ENCODE results near the gene GRIK3.

GRIK3 gene

GRCh38 chr1:37068897-37069296 is 34.6 kb upstream of the GRIK3 start:
- DNase-seq (ENCODE audit: low read depth) = no peak
- H3K9me3 ChIP-seq (ENCODE audit: control insufficient read depth, low read length) = no peaks in the 10 kb centered on the region
- H3K27me3 ChIP-seq (replicated peaks; ENCODE audit: control insufficient read depth, insufficient read depth, low read length) = peaks cover 32% of the 10 kb centered on the region
- no peak overlapping the region for H3K9ac ChIP-seq (ENCODE audit: low read length)
- no peaks in the 10 kb centered on the region for H3K36me3 ChIP-seq (ENCODE audit: control insufficient read depth, insufficient read depth, low read length, severe bottlenecking)
- no peak overlapping the region for H3K4me3 ChIP-seq (ENCODE audit: low read length)
- H3K4me1 ChIP-seq (ENCODE audit: control insufficient read depth, insufficient read depth, low read length) = no peaks in the 10 kb centered on the region

DNA sequence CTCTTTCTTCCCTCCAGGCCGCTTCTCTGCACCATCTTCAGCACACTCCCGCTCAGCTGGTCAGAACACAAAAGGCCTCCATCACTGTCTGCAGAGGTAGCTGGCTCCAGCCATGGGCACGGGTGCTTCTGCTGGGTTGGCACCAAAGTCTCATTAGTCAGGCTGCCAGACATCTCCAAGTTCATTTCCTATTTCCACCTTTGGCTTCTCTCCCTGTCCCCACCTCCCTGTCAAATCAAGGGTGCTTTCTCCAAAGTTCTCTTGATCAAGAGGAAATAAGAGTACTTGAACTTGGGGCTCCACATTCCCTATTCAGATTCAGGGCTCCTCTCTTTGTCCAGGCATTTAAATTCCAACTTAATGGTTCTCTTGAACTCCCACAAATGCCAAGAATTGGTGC is 33.9 kb upstream of the GRIK3 start:
- H3K4me3 ChIP-seq (ENCODE audit: low read length) = no peak overlapping the region
- no peaks in the 10 kb centered on the region for H3K4me1 ChIP-seq (ENCODE audit: control insufficient read depth, insufficient read depth, low read length)
- DNase-seq (ENCODE audit: low read depth) = no peak
- no peaks in the 10 kb centered on the region for H3K36me3 ChIP-seq (ENCODE audit: control insufficient read depth, insufficient read depth, low read length, severe bottlenecking)
- no peaks in the 10 kb centered on the region for H3K9me3 ChIP-seq (ENCODE audit: control insufficient read depth, low read length)
- H3K27me3 ChIP-seq (replicated peaks; ENCODE audit: control insufficient read depth, insufficient read depth, low read length) = peaks cover 27% of the 10 kb centered on the region
- no peak overlapping the region for H3K9ac ChIP-seq (ENCODE audit: low read length)

- Histone ChIP-seq H3K27me3 (replicated peaks; ENCODE audit: control insufficient read depth, insufficient read depth, low read length) (peaks cover 7% of the 10 kb centered on the region), H3K4me1 (ENCODE audit: control insufficient read depth, insufficient read depth, low read length) (no peaks in the 10 kb centered on the region), H3K9me3 (ENCODE audit: control insufficient read depth, low read length) (no peaks in the 10 kb centered on the region), H3K4me3 (ENCODE audit: low read length) (no peak overlapping the region), H3K9ac (ENCODE audit: low read length) (no peak overlapping the region), H3K36me3 (ENCODE audit: control insufficient read depth, insufficient read depth, low read length, severe bottlenecking) (no peaks in the 10 kb centered on the region)
- DNase-seq (ENCODE audit: low read depth) = no peak
These were observed 29.7 kb upstream of the GRIK3 start for GRCh38 chr1:37064039-37064438.

GRCh38 chr1:37059346-37059745 is 25.0 kb upstream of the GRIK3 start:
- Histone ChIP-seq H3K4me3 (ENCODE audit: low read length) (no peak overlapping the region), H3K36me3 (ENCODE audit: control insufficient read depth, insufficient read depth, low read length, severe bottlenecking) (no peaks in the 10 kb centered on the region)
- no peak for DNase-seq (ENCODE audit: low read depth)

GRCh38 chr1:37058424-37058988 is 24.2 kb upstream of the GRIK3 start:
- Histone ChIP-seq H3K4me3 (ENCODE audit: low read length) (no peak overlapping the region), H3K9me3 (ENCODE audit: control insufficient read depth, low read length) (no peaks in the 10 kb centered on the region), H3K36me3 (ENCODE audit: control insufficient read depth, insufficient read depth, low read length, severe bottlenecking) (no peaks in the 10 kb centered on the region), H3K9ac (ENCODE audit: low read length) (no peak overlapping the region), H3K4me1 (ENCODE audit: control insufficient read depth, insufficient read depth, low read length) (no peaks in the 10 kb centered on the region), H3K27me3 (replicated peaks; ENCODE audit: control insufficient read depth, insufficient read depth, low read length) (peaks cover 3% of the 10 kb centered on the region)
- DNase-seq (ENCODE audit: low read depth) = no peak

More at GRCh38 chr1:37059346-37059745, 25.0 kb upstream of the GRIK3 start:
- Histone ChIP-seq H3K27me3 (replicated peaks; ENCODE audit: control insufficient read depth, insufficient read depth, low read length) (peaks cover 3% of the 10 kb centered on the region), H3K9ac (ENCODE audit: low read length) (no peak overlapping the region), H3K9me3 (ENCODE audit: control insufficient read depth, low read length) (no peaks in the 10 kb centered on the region), H3K4me1 (ENCODE audit: control insufficient read depth, insufficient read depth, low read length) (no peaks in the 10 kb centered on the region)

- DNase-seq (ENCODE audit: low read depth) = no peak
- Histone ChIP-seq H3K4me1 (ENCODE audit: control insufficient read depth, insufficient read depth, low read length) (no peaks in the 10 kb centered on the region), H3K27me3 (replicated peaks; ENCODE audit: control insufficient read depth, insufficient read depth, low read length) (peaks cover 8% of the 10 kb centered on the region), H3K9me3 (ENCODE audit: control insufficient read depth, low read length) (no peaks in the 10 kb centered on the region), H3K36me3 (ENCODE audit: control insufficient read depth, insufficient read depth, low read length, severe bottlenecking) (no peaks in the 10 kb centered on the region), H3K4me3 (ENCODE audit: low read length) (no peak overlapping the region), H3K9ac (ENCODE audit: low read length) (no peak overlapping the region)
These were observed 22.0 kb upstream of the GRIK3 start for GRCh38 chr1:37056325-37056724.

DNA sequence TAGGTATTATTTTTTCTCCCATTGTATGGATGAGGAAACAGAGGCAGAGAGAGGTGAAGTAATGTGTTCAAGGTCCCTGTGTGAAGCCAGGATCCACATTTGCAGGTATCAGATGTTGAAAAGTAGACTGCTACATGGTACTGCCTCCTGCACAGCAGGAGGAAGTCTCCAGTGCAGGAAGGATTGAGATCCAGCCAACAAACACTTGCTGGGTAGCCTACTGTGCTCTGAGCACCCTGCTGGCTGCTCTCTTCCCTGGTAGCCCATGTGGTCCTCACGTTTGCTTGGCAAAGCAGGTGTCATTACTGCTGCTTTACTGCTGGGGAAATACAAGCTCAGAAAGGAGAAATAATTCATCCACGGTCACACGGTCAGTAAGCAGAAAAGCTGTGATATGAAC is 21.3 kb upstream of the GRIK3 start:
- no peaks in the 10 kb centered on the region for H3K36me3 ChIP-seq (ENCODE audit: control insufficient read depth, insufficient read depth, low read length, severe bottlenecking)
- H3K9ac ChIP-seq (ENCODE audit: low read length) = no peak overlapping the region
- H3K9me3 ChIP-seq (ENCODE audit: control insufficient read depth, low read length) = no peaks in the 10 kb centered on the region
- no peak overlapping the region for H3K4me3 ChIP-seq (ENCODE audit: low read length)
- no peak for DNase-seq (ENCODE audit: low read depth)
- H3K4me1 ChIP-seq (ENCODE audit: control insufficient read depth, insufficient read depth, low read length) = no peaks in the 10 kb centered on the region
- peaks cover 8% of the 10 kb centered on the region for H3K27me3 ChIP-seq (replicated peaks; ENCODE audit: control insufficient read depth, insufficient read depth, low read length)

DNA sequence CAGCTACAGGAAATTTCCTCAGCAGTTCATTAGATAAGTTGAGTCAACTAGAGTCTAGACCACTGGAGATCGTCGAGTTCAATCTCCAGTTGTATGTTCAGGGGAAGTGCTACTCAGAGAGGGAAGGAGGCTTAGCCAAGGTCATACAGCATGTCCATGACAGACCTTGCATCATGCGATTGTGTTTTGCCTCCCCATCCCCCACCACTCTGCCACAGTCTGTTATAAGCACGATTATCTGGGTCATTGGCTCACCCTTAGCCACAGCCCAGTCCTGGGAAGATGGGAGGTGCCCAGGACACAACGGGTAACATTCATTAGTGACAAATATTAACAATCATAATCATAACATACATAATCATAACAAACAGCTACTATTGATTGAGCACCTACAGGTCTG is 18.9 kb upstream of the GRIK3 start:
- no peak for DNase-seq (ENCODE audit: low read depth)
- no peaks in the 10 kb centered on the region for H3K9me3 ChIP-seq (ENCODE audit: control insufficient read depth, low read length)
- no peaks in the 10 kb centered on the region for H3K36me3 ChIP-seq (ENCODE audit: control insufficient read depth, insufficient read depth, low read length, severe bottlenecking)
- H3K4me3 ChIP-seq (ENCODE audit: low read length) = no peak overlapping the region
- H3K27me3 ChIP-seq (replicated peaks; ENCODE audit: control insufficient read depth, insufficient read depth, low read length) = peaks cover 5% of the 10 kb centered on the region
- H3K9ac ChIP-seq (ENCODE audit: low read length) = no peak overlapping the region
- no peaks in the 10 kb centered on the region for H3K4me1 ChIP-seq (ENCODE audit: control insufficient read depth, insufficient read depth, low read length)

GRCh38 chr1:37052120-37052519 is 17.8 kb upstream of the GRIK3 start:
- Histone ChIP-seq H3K4me1 (ENCODE audit: control insufficient read depth, insufficient read depth, low read length) (no peaks in the 10 kb centered on the region), H3K9me3 (ENCODE audit: control insufficient read depth, low read length) (no peaks in the 10 kb centered on the region), H3K4me3 (ENCODE audit: low read length) (no peak overlapping the region), H3K9ac (ENCODE audit: low read length) (no peak overlapping the region), H3K27me3 (replicated peaks; ENCODE audit: control insufficient read depth, insufficient read depth, low read length) (peaks cover 6% of the 10 kb centered on the region), H3K36me3 (ENCODE audit: control insufficient read depth, insufficient read depth, low read length, severe bottlenecking) (no peaks in the 10 kb centered on the region)
- DNase-seq (ENCODE audit: low read depth) = no peak

DNA sequence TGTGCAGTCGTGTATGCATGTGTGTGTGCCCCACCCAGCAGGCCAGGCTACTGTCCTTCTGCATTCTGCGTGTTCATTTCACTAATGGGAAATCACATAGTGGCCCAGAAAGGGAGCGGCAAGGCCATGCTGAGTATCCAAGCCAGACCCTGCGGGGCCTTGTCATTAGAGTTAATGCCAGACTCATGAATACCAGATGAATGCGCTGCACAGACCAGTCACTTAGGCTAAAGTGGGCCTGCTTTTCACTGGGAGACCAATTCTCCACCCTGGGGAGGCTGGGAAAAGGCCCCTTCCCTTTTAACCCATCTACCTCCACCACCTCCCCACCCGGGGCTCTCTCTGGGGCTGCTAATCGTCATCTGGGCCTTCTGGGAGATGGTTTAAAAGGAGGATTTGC is 17.0 kb upstream of the GRIK3 start:
- H3K27me3 ChIP-seq (replicated peaks; ENCODE audit: control insufficient read depth, insufficient read depth, low read length) = peaks cover 8% of the 10 kb centered on the region
- H3K36me3 ChIP-seq (ENCODE audit: control insufficient read depth, insufficient read depth, low read length, severe bottlenecking) = no peaks in the 10 kb centered on the region
- no peak overlapping the region for H3K4me3 ChIP-seq (ENCODE audit: low read length)
- no peaks in the 10 kb centered on the region for H3K9me3 ChIP-seq (ENCODE audit: control insufficient read depth, low read length)
- H3K4me1 ChIP-seq (ENCODE audit: control insufficient read depth, insufficient read depth, low read length) = no peaks in the 10 kb centered on the region
- DNase-seq (ENCODE audit: low read depth) = no peak
- H3K9ac ChIP-seq (ENCODE audit: low read length) = no peak overlapping the region

DNA sequence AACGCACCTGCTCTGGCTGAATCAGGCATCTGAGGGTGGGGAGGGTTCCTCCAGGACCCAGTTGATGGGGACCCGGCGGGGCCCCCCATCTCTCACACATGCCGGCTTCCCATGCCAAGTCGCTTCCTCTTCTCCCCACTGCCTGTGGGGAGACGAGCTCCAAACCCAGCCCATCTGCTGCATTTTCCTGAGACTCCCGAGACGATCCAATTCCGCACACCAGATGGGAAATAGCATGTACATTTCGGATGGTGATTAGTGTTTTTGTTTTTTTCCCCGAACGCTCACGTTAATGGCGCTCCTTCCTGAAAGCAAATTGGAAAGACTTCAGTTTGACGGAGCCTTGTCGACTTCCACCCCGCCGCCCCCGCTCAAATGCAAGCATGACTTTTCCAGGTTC is 13.2 kb upstream of the GRIK3 start:
- Histone ChIP-seq H3K4me3 (ENCODE audit: low read length) (no peak overlapping the region), H3K9me3 (ENCODE audit: control insufficient read depth, low read length) (no peaks in the 10 kb centered on the region), H3K9ac (ENCODE audit: low read length) (no peak overlapping the region), H3K4me1 (ENCODE audit: control insufficient read depth, insufficient read depth, low read length) (no peaks in the 10 kb centered on the region), H3K36me3 (ENCODE audit: control insufficient read depth, insufficient read depth, low read length, severe bottlenecking) (no peaks in the 10 kb centered on the region), H3K27me3 (replicated peaks; ENCODE audit: control insufficient read depth, insufficient read depth, low read length) (peaks cover 8% of the 10 kb centered on the region)
- no peak for DNase-seq (ENCODE audit: low read depth)

DNA sequence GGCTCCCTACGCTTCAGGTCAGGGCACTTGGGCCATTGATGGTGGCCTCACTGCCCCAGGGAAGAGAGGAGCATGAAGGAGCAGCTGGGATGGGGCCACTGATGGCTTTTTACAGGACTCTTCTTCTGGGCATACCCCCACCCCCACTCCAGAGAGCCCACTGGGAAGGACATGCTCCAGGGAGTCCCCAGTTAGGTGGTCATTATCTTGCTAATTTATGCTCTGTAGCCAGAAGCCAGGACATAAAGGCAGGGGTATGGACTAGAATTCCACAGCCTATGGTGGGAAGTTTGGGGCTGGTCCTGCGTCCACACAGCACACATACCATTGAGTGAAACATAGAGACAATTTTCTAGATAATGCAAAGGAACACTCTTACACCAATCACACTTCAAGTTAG is 8.8 kb upstream of the GRIK3 start:
- H3K9me3 ChIP-seq (ENCODE audit: control insufficient read depth, low read length) = no peaks in the 10 kb centered on the region
- H3K4me1 ChIP-seq (ENCODE audit: control insufficient read depth, insufficient read depth, low read length) = no peaks in the 10 kb centered on the region
- no peak for DNase-seq (ENCODE audit: low read depth)
- peaks cover 39% of the 10 kb centered on the region for H3K27me3 ChIP-seq (replicated peaks; ENCODE audit: control insufficient read depth, insufficient read depth, low read length)
- no peaks in the 10 kb centered on the region for H3K36me3 ChIP-seq (ENCODE audit: control insufficient read depth, insufficient read depth, low read length, severe bottlenecking)
- H3K4me3 ChIP-seq (ENCODE audit: low read length) = no peak overlapping the region
- H3K9ac ChIP-seq (ENCODE audit: low read length) = no peak overlapping the region

Measured in adipocyte (in vitro differentiated cells).